K562 (cell line): ENCODE measurements around the gene STX1A. TPM values are rescaled to one million over a fixed set of nuclear protein-coding genes. Genes with fewer than 3 reads are reported as not detected.

Source experiments
- ARID2 ChIP-seq: fragments of 450-650 bp; IDR thresholded peaks from 2 replicates; pipeline ENCODE4 v1.6.1; 2017; ENCODE audit warnings: antibody characterized with exemption, mild to moderate bottlenecking
- ATF6 ChIP-seq: sonication (generic); formaldehyde crosslinking; IDR thresholded peaks from 2 replicates; pipeline ENCODE4 v1.4.0; 2020; ENCODE audit warnings: mild to moderate bottlenecking, missing genetic modification reagents
- CHD1 ChIP-seq: fragments of 200-600 bp; sonication (generic); IDR thresholded peaks from one replicate; pipeline ENCODE4 v1.6.1; 2012; ENCODE audit warnings: mild to moderate bottlenecking, moderate library complexity, low read length, inconsistent platforms
- CREM ChIP-seq: IDR thresholded peaks from 2 replicates; pipeline ENCODE4 v1.6.1; 2014; ENCODE audit warnings: antibody characterized with exemption, low read depth
- DDX20 ChIP-seq: fragments of 450-650 bp; IDR thresholded peaks from 2 replicates; pipeline ENCODE4 v1.6.1; 2016; ENCODE audit warnings: missing genetic modification characterization, low read depth, mild to moderate bottlenecking, missing compliant biosample characterization, moderate library complexity
- KLF1 ChIP-seq: fragments of 450-650 bp; IDR thresholded peaks from 2 replicates; pipeline ENCODE4 v1.6.1; 2016; ENCODE audit warnings: missing genetic modification characterization, missing compliant biosample characterization
- MYNN ChIP-seq, 2 experiments: sonication (generic); formaldehyde crosslinking in 1 of 2; IDR thresholded peaks; 2 replicates each; pipeline versions ENCODE4 v1.5.0 to v1.6.1; 2016 to 2020; ENCODE audit warnings: antibody characterized with exemption in 1 of 2, missing genetic modification reagents in 1 of 2
- NCOA4 ChIP-seq: fragments of 450-650 bp; IDR thresholded peaks from 2 replicates; pipeline ENCODE4 v1.6.1; 2018; ENCODE audit warnings: mild to moderate bottlenecking; ENCODE audit not compliant: partially characterized antibody
- NKRF ChIP-seq: fragments of 450-650 bp; IDR thresholded peaks from 2 replicates; pipeline ENCODE4 v1.6.1; 2016; ENCODE audit warnings: borderline replicate concordance
- POLR2A ChIP-seq: fragments of 450-650 bp; conservative IDR thresholded peaks from 2 replicates; pipeline ENCODE4 v1.6.1; 2016
- POLR2B ChIP-seq: fragments of 450-650 bp; IDR thresholded peaks from 2 replicates; pipeline ENCODE4 v1.6.1; 2018; ENCODE audit warnings: low read depth; ENCODE audit not compliant: partially characterized antibody
- RBM25 ChIP-seq: fragments of 200-400 bp; formaldehyde crosslinking; IDR thresholded peaks from 2 replicates; pipeline ENCODE4 v1.6.1; 2018; ENCODE audit warnings: low read length, low read depth, moderate library complexity; ENCODE audit not compliant: severe bottlenecking
- RHOXF2B ChIP-seq: fragments of 250-450 bp; sonication (Bioruptor Pico); conservative IDR thresholded peaks from 2 replicates; pipeline ENCODE4 v1.5.1; 2021
- TCF7L2 ChIP-seq: fragments of 150-350 bp; IDR thresholded peaks from 2 replicates; pipeline ENCODE4 v1.6.1; 2016; ENCODE audit warnings: low read depth, mild to moderate bottlenecking, low read length, moderate library complexity
- THRB ChIP-seq: fragments of 450-650 bp; formaldehyde crosslinking; conservative IDR thresholded peaks from 2 replicates; pipeline ENCODE4 v1.4.0; 2022; ENCODE audit warnings: mild to moderate bottlenecking, missing genetic modification characterization
- ZBTB17 ChIP-seq: fragments of 450-650 bp; formaldehyde crosslinking; IDR thresholded peaks from 2 replicates; pipeline ENCODE4 v1.4.0; 2020; ENCODE audit warnings: mild to moderate bottlenecking
- ZNF512 ChIP-seq: IDR thresholded peaks from 2 replicates; pipeline ENCODE4 v1.6.1; 2016; ENCODE audit warnings: missing genetic modification characterization, missing compliant biosample characterization
- polyA plus RNA-seq, 8 experiments: library from polyadenylated mRNA; depleted of rRNA in 4 of 8; stranded (reverse) in 5 of 8; unstranded in 3 of 8; fragments of >200 nt; fragmentation: Nextera tagmentation in 2 of 8; fragmentation: Illumina TruSeq in 1 of 8; extraction: Ambion mirVana in 2 of 8; extraction: Trizol in 1 of 8; gene quantifications; 2 replicates each; pipeline versions ENCODE4 v1.2.1 to v1.2.3, GENCODE V29; 2011 to 2014; ENCODE audit warnings: inconsistent platforms in 1 of 8, missing spikeins in 1 of 8
- total RNA-seq, 7 experiments: library from RNA; depleted of rRNA in 6 of 7; stranded (reverse); fragments of >200 nt in 6 of 7; fragmentation: Illumina TruSeq in 2 of 7; extraction: Trizol in 2 of 7; gene quantifications; 2 replicates each; pipeline versions ENCODE4 v1.2.1 to v1.2.3, GENCODE V29; 2011 to 2021; ENCODE audit warnings: low replicate concordance in 1 of 7
- TF ChIP-seq, protein P1 (sequence below): fragments of 250-450 bp; sonication (Bioruptor Pico); IDR thresholded peaks from 2 replicates; pipeline ENCODE4 v1.5.1; 2021; ENCODE audit warnings: mild to moderate bottlenecking
- TF ChIP-seq, protein P2 (sequence below): sonication (generic); formaldehyde crosslinking; IDR thresholded peaks from 2 replicates; pipeline ENCODE4 v1.8.0; 2022; ENCODE audit warnings: missing genetic modification reagents, mild to moderate bottlenecking, moderate library complexity, borderline replicate concordance

STX1A gene
- total and polyA plus RNA-seq, 9 of the 15 experiments (the other 6 are each of a cell fraction or from before 2014, with no cell fraction given) = 0.04 to 15.1 (median 6.3) TPM

DNA sequence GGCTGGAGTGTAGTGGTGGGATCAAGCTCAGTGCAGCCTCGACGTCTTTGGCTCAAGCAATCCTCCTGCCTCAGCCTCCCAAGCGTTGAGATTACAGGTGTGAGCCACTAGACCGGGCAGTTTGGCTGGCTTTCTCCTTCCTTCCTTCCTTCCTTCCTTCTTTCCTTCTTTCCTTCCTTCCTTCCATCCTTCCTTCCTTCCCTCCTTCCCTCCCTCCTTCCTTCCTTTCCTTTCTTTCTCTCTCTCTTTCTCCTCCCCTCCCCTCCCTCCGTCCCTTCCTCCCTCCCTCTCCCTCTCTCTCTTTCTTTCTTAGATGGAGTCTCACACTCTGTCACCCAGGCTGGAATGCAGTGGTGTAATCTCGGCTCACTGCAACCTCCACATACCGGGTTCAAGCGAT, 59.5 kb downstream of the STX1A start (continued):
- TF ChIP-seq RBM25 (no peak), CHD1 (no peak), THRB (CRISPR knock-in tag) (0 out of 2 replicates have a peak, but pooled peaks have one; percentile 16), ATF6 (CRISPR knock-in tag) (no peak), CREM (no peak), MYNN (IDR thresholded peaks at IDR 0.05) (no peak), MYNN (CRISPR knock-in tag; IDR thresholded peaks at IDR 0.05) (no peak), POLR2A (no peak), RHOXF2B (CRISPR knock-in tag) (no peak), NKRF (peak; percentile 48; the same call in 1 of the 2 replicates), ZNF512 (tag) (peak; percentile 92), POLR2B (no peak), NCOA4 (no peak), TCF7L2 (no peak), DDX20 (tag) (no peak), KLF1 (tag) (no peak), ARID2 (0 out of 2 replicates have a peak, but pooled peaks have one; percentile 10), ZBTB17 (CRISPR knock-in tag) (no peak)
- TF ChIP-seq, protein P1, sequence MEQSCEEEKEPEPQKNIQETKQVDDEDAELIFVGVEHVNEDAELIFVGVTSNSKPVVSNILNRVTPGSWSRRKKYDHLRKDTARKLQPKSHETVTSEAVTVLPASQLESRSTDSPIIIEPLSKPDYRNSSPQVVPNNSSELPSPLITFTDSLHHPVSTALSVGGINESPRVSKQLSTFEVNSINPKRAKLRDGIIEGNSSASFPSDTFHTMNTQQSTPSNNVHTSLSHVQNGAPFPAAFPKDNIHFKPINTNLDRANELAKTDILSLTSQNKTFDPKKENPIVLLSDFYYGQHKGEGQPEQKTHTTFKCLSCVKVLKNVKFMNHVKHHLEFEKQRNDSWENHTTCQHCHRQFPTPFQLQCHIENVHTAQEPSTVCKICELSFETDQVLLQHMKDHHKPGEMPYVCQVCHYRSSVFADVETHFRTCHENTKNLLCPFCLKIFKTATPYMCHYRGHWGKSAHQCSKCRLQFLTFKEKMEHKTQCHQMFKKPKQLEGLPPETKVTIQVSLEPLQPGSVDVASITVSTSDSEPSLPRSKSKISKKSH (CRISPR knock-in tag) = no peak
- TF ChIP-seq, protein P2, sequence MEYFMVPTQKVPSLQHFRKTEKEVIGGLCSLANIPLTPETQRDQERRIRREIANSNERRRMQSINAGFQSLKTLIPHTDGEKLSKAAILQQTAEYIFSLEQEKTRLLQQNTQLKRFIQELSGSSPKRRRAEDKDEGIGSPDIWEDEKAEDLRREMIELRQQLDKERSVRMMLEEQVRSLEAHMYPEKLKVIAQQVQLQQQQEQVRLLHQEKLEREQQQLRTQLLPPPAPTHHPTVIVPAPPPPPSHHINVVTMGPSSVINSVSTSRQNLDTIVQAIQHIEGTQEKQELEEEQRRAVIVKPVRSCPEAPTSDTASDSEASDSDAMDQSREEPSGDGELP = no peak
